OCI-LY7 (cell line): ENCODE data around the gene UPB1. TPM values are rescaled to one million over a fixed set of nuclear protein-coding genes. Genes with fewer than 3 reads are reported as not detected.

Source experiments
- BruUV-seq: library from RNA; stranded (reverse); fragments of 400-500 nt; replicated peaks from 2 replicates; lab custom pipeline; 2021; lab: Mats Ljungman, UMichigan
- CTCF ChIA-PET: fragments of 300-600 bp; sonication (Branson Sonifier 250); formaldehyde crosslinking; loops from one replicate; lab custom pipeline; 2022; ENCODE audit warnings: antibody characterized with exemption; ENCODE audit not compliant: unreplicated experiment; lab: Charles Lee
- POLR2A ChIA-PET: fragments of 300-600 bp; sonication (Branson Sonifier 250); formaldehyde crosslinking; loops from one replicate; lab custom pipeline; 2022; ENCODE audit warnings: antibody characterized with exemption; lab: Charles Lee
- DNase-seq: peaks from one replicate; pipeline ENCODE4 v3.0.0-alpha.2; 2015; ENCODE audit warnings: low spot score
- H2AFZ ChIP-seq: fragments of 200-600 bp; sonication (generic), shearing (Covaris generic); 2 replicates; pipeline ENCODE4 v1.6.1; 2014; ENCODE audit warnings: mild to moderate bottlenecking, antibody characterized with exemption, low read length, moderate library complexity
- H3K27ac ChIP-seq: fragments of 200-600 bp; sonication (generic); 2 replicates; pipeline ENCODE4 v1.5.1; 2014; ENCODE audit warnings: mixed run types, low read depth, mild to moderate bottlenecking, moderate library complexity, low read length, inconsistent platforms; ENCODE audit not compliant: poor library complexity, severe bottlenecking
- H3K36me3 ChIP-seq: fragments of 200-600 bp; sonication (generic); 2 replicates; pipeline ENCODE4 v1.6.1; 2014; ENCODE audit warnings: mild to moderate bottlenecking, antibody characterized with exemption, low read length, moderate library complexity, mixed read lengths; ENCODE audit not compliant: insufficient read depth
- H3K4me1 ChIP-seq: fragments of 200-600 bp; sonication (generic); 2 replicates; pipeline ENCODE4 v1.5.1; 2014; ENCODE audit warnings: mild to moderate bottlenecking, low read length; ENCODE audit not compliant: insufficient read depth, poor library complexity, severe bottlenecking
- H3K4me2 ChIP-seq: fragments of 200-600 bp; sonication (generic); 2 replicates; pipeline ENCODE4 v1.6.1; 2014; ENCODE audit warnings: mild to moderate bottlenecking, low read length
- H3K4me3 ChIP-seq: fragments of 200-600 bp; sonication (generic); 2 replicates; pipeline ENCODE4 v1.5.1; 2014; ENCODE audit warnings: mild to moderate bottlenecking, low read depth, low read length; ENCODE audit not compliant: poor library complexity, severe bottlenecking
- H3K79me2 ChIP-seq: fragments of 200-600 bp; sonication (generic); 2 replicates; pipeline ENCODE4 v1.6.1; 2016; ENCODE audit warnings: low read depth, mild to moderate bottlenecking, low read length, moderate library complexity, mixed read lengths; ENCODE audit not compliant: insufficient read depth
- H3K9me2 ChIP-seq: fragments of 200-600 bp; sonication (generic); 2 replicates; pipeline ENCODE4 v1.6.1; 2016; ENCODE audit warnings: mild to moderate bottlenecking, low read length, mixed read lengths; ENCODE audit not compliant: insufficient read depth
- H3K9me3 ChIP-seq: fragments of 200-600 bp; sonication (generic); 2 replicates; pipeline ENCODE4 v1.6.1; 2014; ENCODE audit warnings: mild to moderate bottlenecking, mixed run types, low read length, mixed read lengths
- H4K20me1 ChIP-seq: fragments of 200-600 bp; sonication (generic); 2 replicates; pipeline ENCODE4 v1.6.1; 2014; ENCODE audit warnings: mild to moderate bottlenecking, antibody characterized with exemption, low read length, moderate library complexity, mixed read lengths; ENCODE audit not compliant: insufficient read depth
- EZH2phosphoT487 ChIP-seq: fragments of 200-600 bp; sonication (generic); IDR thresholded peaks from 2 replicates; pipeline ENCODE4 v1.6.1; 2018; ENCODE audit warnings: low read depth, borderline replicate concordance, mild to moderate bottlenecking, mixed run types, antibody characterized with exemption, low read length, moderate library complexity, mixed read lengths
- intact Hi-C: fragments of 100-400 bp; cut with micrococcal nuclease; formaldehyde crosslinking; loops from one replicate; pipeline ENCODE4 v1.10.0; 2022; ENCODE audit not compliant: unreplicated experiment
- total RNA-seq, 2 experiments: library from RNA; depleted of rRNA in 1 of 2; stranded (reverse); fragments of >200 nt in 1 of 2; shearing (Covaris generic) in 1 of 2; gene quantifications; 2 replicates each; pipeline ENCODE4 v1.2.3, GENCODE V29; 2014 to 2022
- TF ChIP-seq, protein P1 (sequence below): fragments of 200-600 bp; sonication (generic); conservative IDR thresholded peaks from 2 replicates; pipeline ENCODE4 v1.5.1; 2014; ENCODE audit warnings: mild to moderate bottlenecking, antibody characterized with exemption, low read length, moderate library complexity, mixed read lengths

Gene UPB1
- total RNA-seq, 2 experiments from 2014 or later, result 0.69 to 0.70 TPM

DNA sequence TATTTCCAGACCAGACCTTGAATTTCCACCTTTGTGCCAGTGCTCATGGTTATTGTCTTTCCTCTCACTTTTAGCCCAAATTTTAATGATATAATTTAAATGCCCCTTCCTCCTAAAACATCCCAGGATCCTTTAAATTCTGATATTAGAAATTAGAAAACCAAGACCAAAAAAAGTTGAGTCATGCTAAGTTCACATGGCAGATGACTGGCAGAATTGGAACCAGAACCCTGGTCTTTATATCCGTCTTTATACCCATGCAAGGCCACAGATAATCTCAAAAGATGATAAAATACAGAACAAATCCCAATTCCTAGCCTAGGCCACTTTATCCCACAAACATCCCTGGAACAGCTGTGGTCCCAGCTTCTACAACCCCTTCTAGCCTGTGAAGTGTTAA lies 41.3 kb upstream of the UPB1 start:
- Histone ChIP-seq H3K9me3 (peaks cover 14% of the 10 kb centered on the region; the same call in 1 of the 2 replicates), H3K4me2 (no peak overlapping the region), H4K20me1 (no peaks in the 10 kb centered on the region), H3K27ac (no peak overlapping the region), H3K79me2 (no peaks in the 10 kb centered on the region), H3K36me3 (peaks cover 4% of the 10 kb centered on the region; the same call in 1 of the 2 replicates), H3K4me1 (peaks cover 13% of the 10 kb centered on the region), H3K9me2 (no peaks in the 10 kb centered on the region), H3K4me3 (no peak overlapping the region), H2AFZ (no peak overlapping the region)
- TF ChIP-seq EZH2phosphoT487, result no peak
- TF ChIP-seq, protein P1, sequence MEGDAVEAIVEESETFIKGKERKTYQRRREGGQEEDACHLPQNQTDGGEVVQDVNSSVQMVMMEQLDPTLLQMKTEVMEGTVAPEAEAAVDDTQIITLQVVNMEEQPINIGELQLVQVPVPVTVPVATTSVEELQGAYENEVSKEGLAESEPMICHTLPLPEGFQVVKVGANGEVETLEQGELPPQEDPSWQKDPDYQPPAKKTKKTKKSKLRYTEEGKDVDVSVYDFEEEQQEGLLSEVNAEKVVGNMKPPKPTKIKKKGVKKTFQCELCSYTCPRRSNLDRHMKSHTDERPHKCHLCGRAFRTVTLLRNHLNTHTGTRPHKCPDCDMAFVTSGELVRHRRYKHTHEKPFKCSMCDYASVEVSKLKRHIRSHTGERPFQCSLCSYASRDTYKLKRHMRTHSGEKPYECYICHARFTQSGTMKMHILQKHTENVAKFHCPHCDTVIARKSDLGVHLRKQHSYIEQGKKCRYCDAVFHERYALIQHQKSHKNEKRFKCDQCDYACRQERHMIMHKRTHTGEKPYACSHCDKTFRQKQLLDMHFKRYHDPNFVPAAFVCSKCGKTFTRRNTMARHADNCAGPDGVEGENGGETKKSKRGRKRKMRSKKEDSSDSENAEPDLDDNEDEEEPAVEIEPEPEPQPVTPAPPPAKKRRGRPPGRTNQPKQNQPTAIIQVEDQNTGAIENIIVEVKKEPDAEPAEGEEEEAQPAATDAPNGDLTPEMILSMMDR, result no peak
- ChIA-PET CTCF (no interaction called here), POLR2A (no interaction called here)
- BruUV-seq, result no TSS peak
- intact Hi-C loops, result no loop called here
- DNase-seq, result no peak

DNA sequence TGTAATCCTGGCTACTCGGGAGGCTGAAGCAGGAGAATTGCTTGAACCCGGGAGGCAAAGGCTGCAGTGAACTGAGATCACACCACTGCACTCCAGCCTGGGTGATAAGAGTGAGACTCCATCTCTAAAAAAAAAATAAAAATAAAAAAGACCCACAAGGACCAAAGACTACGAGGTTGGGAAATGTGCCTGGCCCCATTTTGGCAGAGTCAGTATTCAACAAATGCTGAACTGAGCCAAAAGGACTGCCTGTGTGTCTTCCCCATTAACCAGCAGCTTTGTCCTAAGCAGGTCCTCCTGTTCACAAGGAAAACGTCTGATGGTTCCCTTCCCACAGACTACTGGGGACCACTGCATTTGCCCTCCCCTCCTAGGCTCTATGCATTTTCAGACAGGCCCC lies 40.1 kb upstream of the UPB1 start:
- BruUV-seq, result no TSS peak
- intact Hi-C loops, result no loop called here
- POLR2A ChIA-PET, result no interaction called here

More for the DNA sequence above, 40.1 kb upstream of the UPB1 start:
- CTCF ChIA-PET, result no interaction called here
- Histone ChIP-seq H3K27ac (no peak overlapping the region), H3K4me3 (no peak overlapping the region), H3K9me3 (peaks cover 14% of the 10 kb centered on the region; the same call in 1 of the 2 replicates), H3K36me3 (peaks cover 4% of the 10 kb centered on the region; the same call in 1 of the 2 replicates), H3K9me2 (no peaks in the 10 kb centered on the region), H3K4me1 (peaks cover 12% of the 10 kb centered on the region), H2AFZ (no peak overlapping the region), H4K20me1 (no peaks in the 10 kb centered on the region), H3K79me2 (no peaks in the 10 kb centered on the region), H3K4me2 (no peak overlapping the region)
- DNase-seq, result no peak
- no peak for TF ChIP-seq EZH2phosphoT487
- TF ChIP-seq, protein P1, result no peak
